Uterus (tissue), 2 donors: ENCODE measurements around the gene SMAD9.

Source experiments
- CTCF ChIP-seq, 4 experiments: fragments of 200-600 bp in 2 of 4; fragments of 450-650 bp in 2 of 4; sonication (generic) in 2 of 4; IDR thresholded peaks; one replicate each; pipeline ENCODE4 v1.5.1; 2016 to 2019; ENCODE audit warnings: antibody characterized with exemption in 4 of 4, mild to moderate bottlenecking in 2 of 4, moderate library complexity in 1 of 4
- POLR2A ChIP-seq, 2 donors: fragments of 450-650 bp; IDR thresholded peaks; one replicate each; pipeline ENCODE4 v1.6.1; 2016; ENCODE audit warnings: antibody characterized with exemption in 2 of 2, mild to moderate bottlenecking in 1 of 2, moderate library complexity in 1 of 2

DNA sequence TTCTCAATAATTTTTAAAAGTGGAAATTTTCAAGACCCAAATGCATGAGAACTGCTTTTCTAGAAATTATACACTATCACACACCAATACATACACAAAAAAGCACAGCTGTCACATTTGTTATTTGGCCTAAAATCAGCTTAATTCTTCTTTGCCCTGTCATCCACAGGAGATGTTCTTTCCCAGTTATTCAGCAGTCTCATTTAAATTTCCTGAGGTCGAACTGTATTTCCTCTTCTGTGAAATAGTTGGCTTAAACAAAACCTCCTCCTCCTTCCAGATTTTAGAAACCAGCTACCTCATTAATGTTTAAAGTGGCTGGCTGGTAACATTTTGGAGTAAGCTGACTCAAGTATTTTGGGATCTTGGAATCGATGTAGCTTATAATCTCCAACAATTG lies 39.1 kb downstream of the SMAD9 start:
- TF ChIP-seq CTCF (IDR thresholded peaks at IDR 0.05) (no peak), POLR2A (IDR thresholded peaks at IDR 0.05) (no peak)
